ENCODE data around the gene EXOC4. TPM values are rescaled to one million over a fixed set of nuclear protein-coding genes. Genes with fewer than 3 reads are reported as not detected.

Gene EXOC4
- total and polyA plus RNA-seq, 2 of the 8 experiments (the other 6 are each of a cell fraction or from before 2014, with no cell fraction given): 27.0 to 67.3 TPM

DNA sequence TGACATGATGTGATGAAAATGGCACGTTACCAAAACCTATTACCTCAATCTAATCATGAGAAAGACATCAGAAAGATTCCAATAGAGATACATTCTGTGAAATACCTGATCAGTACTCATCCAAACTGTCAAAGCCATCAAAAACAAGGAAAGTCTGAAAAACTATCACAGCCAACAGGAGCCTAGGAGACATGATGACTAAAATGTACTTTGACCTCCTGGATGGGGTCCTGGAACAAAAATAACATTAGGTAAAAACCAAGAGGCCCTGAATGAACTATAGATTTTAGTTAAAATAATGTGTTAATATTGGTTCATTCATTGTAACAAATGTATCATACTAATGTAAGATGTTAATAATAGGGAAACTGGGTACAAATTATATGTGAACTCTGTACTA lies 760.4 kb downstream of the EXOC4 start:
- Histone ChIP-seq H2BK12ac (ENCODE audit: low read depth, low read length) (no peak overlapping the region), H3K27me3 (replicated peaks in 1 of 4; ENCODE audit: control insufficient read depth in 3 of 4, extremely low read depth in 1 of 4, insufficient read depth in 3 of 4, low read length in 3 of 4) (no peaks in the 10 kb centered on the region), H3K4me1 (replicated peaks in 1 of 4; ENCODE audit: control insufficient read depth in 3 of 4, insufficient read depth in 4 of 4, low read length in 3 of 4) (peaks cover 0 to 2% (median 0%) of the 10 kb centered on the region in 4 experiments; a peak in 2 of 7 replicates), H3K18ac (ENCODE audit: extremely low read depth, low read length) (no peak overlapping the region), H4K8ac (ENCODE audit: extremely low read depth, insufficient read depth, low read length) (no peak overlapping the region), H2BK120ac (replicated peaks; ENCODE audit: low read depth, low read length) (no peak overlapping the region), H2AFZ (ENCODE audit: low read length) (no peak overlapping the region), H2BK5ac (ENCODE audit: low read depth, low read length) (no peak overlapping the region), H4K5ac (ENCODE audit: insufficient read length, low read depth, low read length) (no peak overlapping the region), H4K91ac (replicated peaks; ENCODE audit: insufficient read length, low read length) (no peak overlapping the region), H2AK5ac (ENCODE audit: low read depth, low read length) (no peak overlapping the region), H4K20me1 (replicated peaks in 1 of 2; ENCODE audit: control insufficient read depth in 1 of 2, insufficient read depth in 2 of 2, low read length in 2 of 2) (no peaks in the 10 kb centered on the region), H3K9me3 (ENCODE audit: insufficient read depth in 2 of 2, low read depth in 1 of 2, low read length in 1 of 2) (no peaks in the 10 kb centered on the region), H3K9ac (replicated peaks in 1 of 4; ENCODE audit: extremely low read depth in 1 of 4, low read depth in 3 of 4, low read length in 3 of 4) (no peak overlapping the region), H3K79me2 (ENCODE audit: control insufficient read depth in 1 of 2, insufficient read depth in 2 of 2, low read length in 2 of 2) (no peaks in the 10 kb centered on the region), H2BK15ac (ENCODE audit: low read length) (no peak overlapping the region), H3K56ac (replicated peaks; ENCODE audit: insufficient read length, low read depth, low read length) (no peak overlapping the region), H2BK20ac (ENCODE audit: low read length) (no peak overlapping the region), H3K36me3 (ENCODE audit: control insufficient read depth in 2 of 4, insufficient read depth in 4 of 4, low read length in 3 of 4) (no peaks in the 10 kb centered on the region; a peak in 1 of 8 replicates), H3K23ac (ENCODE audit: insufficient read length) (no peak overlapping the region), H3K4me2 (ENCODE audit: insufficient read depth in 1 of 2, low read depth in 2 of 2, low read length in 2 of 2) (no peak overlapping the region), H3K14ac (ENCODE audit: insufficient read length) (no peak overlapping the region), H3K4ac (replicated peaks; ENCODE audit: insufficient read length, low read depth, low read length) (no peak overlapping the region), H3K23me2 (ENCODE audit: low read depth, low read length) (no peaks in the 10 kb centered on the region), H3K79me1 (ENCODE audit: low read depth, low read length) (no peaks in the 10 kb centered on the region), H3K4me3 (ENCODE audit: extremely low read depth in 1 of 4, insufficient read depth in 2 of 4, low read depth in 3 of 4, low read length in 4 of 4) (no peak overlapping the region), H3K27ac (ENCODE audit: low read depth, low read length) (no peak overlapping the region)
- FAIRE-seq: no peak
- ChIA-PET POLR2A (ENCODE audit: partially characterized antibody) (no interaction called here), CTCF (ENCODE audit: partially characterized antibody) (interaction anchor here (0.7 to 3.7 kb wide), 3 partner anchors 11 to 669 kb away, joined by 3 to 11 read pairs (median 4); no protein-coding TSS in a partner anchor)
- no peak for DNase-seq (ENCODE audit: low read depth in 1 of 2, low spot score in 2 of 2)
- WGBS, 2 experiments (ENCODE audit: extremely low coverage in 1 of 2, insufficient coverage in 1 of 2, insufficient read length in 1 of 2, insufficient replicate concordance in 2 of 2, low coverage in 1 of 2, low lambda C conversion rate in 2 of 2, missing lambda C conversion rate in 1 of 2): 88% methylated on average over 1 of the region's 1 CpG; no CpG with 5 or more reads in 1 of the 2 experiments
- TF ChIP-seq TCF12 (IDR thresholded peaks at IDR 0.05; ENCODE audit: low read depth, low read length): no peak
- TF ChIP-seq KDM4A (IDR thresholded peaks at IDR 0.05; ENCODE audit: low read depth, low read length, severe bottlenecking): no peak
- no peak for TF ChIP-seq TBP (IDR thresholded peaks at IDR 0.05; ENCODE audit: low read depth, low read length)
